Activated naive CD4-positive, alpha-beta T cell treated with anti-CD3 and anti-CD28 coated beads for 36 hours (primary cell): ENCODE data around the gene CGREF1. TPM values are rescaled to one million over a fixed set of nuclear protein-coding genes. Genes with fewer than 3 reads are reported as not detected.

Experiments used
- CTCF ChIA-PET: fragments of 350-600 bp; sonication (Branson Sonifier 250); formaldehyde crosslinking; loops from one replicate; lab custom pipeline; 2021; ENCODE audit warnings: antibody characterized with exemption; lab: Charles Lee
- DNase-seq: peaks from one replicate; pipeline ENCODE4 v3.0.0-alpha.2; 2020
- H3K27ac Mint-ChIP-seq: one replicate; pipeline ENCODE4 v1.8.0; 2021; ENCODE audit warnings: mild to moderate bottlenecking, mixed read lengths
- H3K27me3 Mint-ChIP-seq: one replicate; pipeline ENCODE4 v1.8.0; 2021; ENCODE audit warnings: low read depth, mixed read lengths
- H3K36me3 Mint-ChIP-seq: one replicate; pipeline ENCODE4 v1.8.0; 2021; ENCODE audit warnings: low read depth, mixed read lengths
- H3K4me1 Mint-ChIP-seq: one replicate; pipeline ENCODE4 v1.8.0; 2021; ENCODE audit warnings: low read depth, mixed read lengths
- H3K4me3 Mint-ChIP-seq: one replicate; pipeline ENCODE4 v1.8.0; 2021; ENCODE audit warnings: mild to moderate bottlenecking, moderate library complexity, mixed read lengths
- H3K9me3 Mint-ChIP-seq: one replicate; pipeline ENCODE4 v1.8.0; 2021; ENCODE audit warnings: mixed read lengths
- intact Hi-C: fragments of 100-400 bp; cut with micrococcal nuclease; formaldehyde crosslinking; loops from one replicate; pipeline ENCODE4 v1.15.1; 2023
- total RNA-seq, 2 experiments: library from RNA; stranded (reverse); gene quantifications; one replicate each; pipeline ENCODE4 v1.2.3, GENCODE V29; 2021

Gene CGREF1
- total RNA-seq, 2 experiments from 2014 or later = 5.8 to 6.6 TPM

DNA sequence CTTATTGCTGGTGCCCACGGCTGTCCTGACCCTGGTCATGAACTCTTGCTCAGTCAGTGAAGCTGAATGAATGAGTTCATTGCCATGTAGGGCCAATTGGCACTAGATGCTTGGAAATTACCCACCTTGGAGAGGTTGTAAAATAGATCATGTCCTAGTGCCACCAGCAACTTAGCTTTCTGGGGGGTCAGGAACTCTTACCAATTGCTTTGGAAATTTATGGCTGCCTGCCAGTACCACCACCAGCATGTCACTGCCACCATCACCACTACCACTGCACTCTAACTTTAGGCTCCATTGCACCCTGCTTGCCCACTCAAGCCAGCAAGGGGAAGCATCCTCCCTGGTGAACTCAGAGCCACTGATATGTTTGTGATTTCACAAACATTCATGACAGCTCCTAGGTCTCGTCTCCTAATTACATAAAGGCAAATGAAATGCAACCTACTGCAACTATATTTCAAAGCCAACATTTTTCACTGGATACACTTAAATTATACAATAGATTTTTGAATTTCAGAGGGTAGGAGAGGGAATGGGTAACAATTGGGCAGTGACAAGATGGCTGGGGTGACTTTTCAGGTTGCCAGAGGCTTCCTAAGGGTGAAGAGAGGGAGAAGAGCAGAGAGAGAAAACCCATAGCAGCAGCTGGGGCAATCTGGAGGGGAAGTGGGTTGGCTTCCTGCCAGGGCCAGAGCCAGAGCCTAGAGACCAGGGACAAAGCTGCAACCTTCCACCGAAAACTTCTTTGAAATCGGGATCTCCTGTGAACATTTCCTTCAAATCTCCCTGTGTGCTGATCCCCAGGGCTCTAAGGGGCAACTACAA is 44.0 kb downstream of the CGREF1 start:
- intact Hi-C loops = loop anchor here (5.0 kb wide), 1 partner anchor 297 kb away; the partner anchor contains the start of genes EIF2B4 and SNX17
- Mint-ChIP-seq H3K9me3 (no peaks in the 10 kb centered on the region), H3K27ac (peak overlapping the region; percentile 70), H3K27me3 (no peaks in the 10 kb centered on the region), H3K36me3 (peaks cover under 1% of the 10 kb centered on the region), H3K4me3 (no peak overlapping the region), H3K4me1 (peaks cover 50% of the 10 kb centered on the region)
- peak; percentile 54 for DNase-seq
- CTCF ChIA-PET = interaction anchor here (1.8 kb wide), 1 partner anchor 10 kb away, joined by 5 read pairs; no protein-coding TSS in a partner anchor

DNA sequence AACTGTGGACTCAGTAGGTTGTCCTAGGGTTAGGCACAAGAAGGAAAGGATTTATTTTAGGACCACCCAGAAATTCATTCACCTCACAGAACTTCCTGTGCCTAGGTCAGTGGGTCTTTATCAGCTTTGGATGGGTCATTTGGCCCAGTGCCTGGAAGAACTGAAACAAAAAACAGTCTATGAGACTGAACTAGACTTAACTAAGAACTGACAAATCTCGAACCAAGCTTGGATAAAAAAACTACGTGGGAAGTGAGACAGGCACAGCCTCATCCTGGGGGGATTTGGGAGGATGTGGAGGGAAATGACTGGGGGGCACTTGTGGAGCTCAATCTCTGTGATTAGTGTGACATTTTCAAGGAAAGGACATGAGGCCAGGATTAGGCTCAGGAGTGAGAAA is 45.1 kb downstream of the CGREF1 start:
- Mint-ChIP-seq H3K4me3 (no peak overlapping the region), H3K27me3 (no peaks in the 10 kb centered on the region), H3K36me3 (peaks cover 7% of the 10 kb centered on the region), H3K9me3 (no peaks in the 10 kb centered on the region), H3K4me1 (peaks cover 62% of the 10 kb centered on the region), H3K27ac (peak overlapping the region; percentile 59)
- DNase-seq = no peak
- CTCF ChIA-PET = interaction anchor here (1.5 to 1.8 kb wide), 2 partner anchors 12 to 112 kb away, joined by 4 to 5 read pairs; no protein-coding TSS in a partner anchor
- intact Hi-C loops = loop anchor here (5.0 kb wide), 1 partner anchor 299 kb away; the partner anchor contains the start of genes EIF2B4 and SNX17

DNA sequence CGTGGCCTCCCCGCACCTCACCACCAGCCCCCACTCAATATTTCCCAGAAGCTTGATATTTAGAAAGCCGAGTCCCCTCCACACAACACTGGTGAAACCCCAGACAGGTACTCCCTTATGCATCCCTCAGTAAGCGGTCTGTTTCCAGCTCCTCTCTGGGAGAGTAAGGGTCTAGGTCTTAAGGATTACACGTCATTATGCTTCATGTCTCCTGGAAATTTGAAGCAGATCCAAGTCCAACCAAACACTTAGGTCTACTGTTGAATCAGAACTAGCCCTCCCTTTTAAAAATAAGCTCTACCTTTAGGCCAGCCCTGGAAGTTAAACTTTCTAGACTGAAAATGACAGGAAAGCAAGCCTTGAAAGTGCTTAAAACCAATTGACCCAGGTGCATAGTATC is 46.0 kb downstream of the CGREF1 start:
- Mint-ChIP-seq H3K4me1 (peaks cover 70% of the 10 kb centered on the region), H3K9me3 (no peaks in the 10 kb centered on the region), H3K27me3 (no peaks in the 10 kb centered on the region), H3K4me3 (peak overlapping the region; percentile 81), H3K36me3 (peaks cover 7% of the 10 kb centered on the region), H3K27ac (peak overlapping the region; percentile 87)
- DNase-seq = no peak
- intact Hi-C loops = loop anchor here (5.0 kb wide), 1 partner anchor 299 kb away; the partner anchor contains the start of genes EIF2B4 and SNX17
- CTCF ChIA-PET = interaction anchor here (0.7 to 1.5 kb wide), 3 partner anchors 8 to 237 kb away, joined by 4 to 5 read pairs (median 4); no protein-coding TSS in a partner anchor

DNA sequence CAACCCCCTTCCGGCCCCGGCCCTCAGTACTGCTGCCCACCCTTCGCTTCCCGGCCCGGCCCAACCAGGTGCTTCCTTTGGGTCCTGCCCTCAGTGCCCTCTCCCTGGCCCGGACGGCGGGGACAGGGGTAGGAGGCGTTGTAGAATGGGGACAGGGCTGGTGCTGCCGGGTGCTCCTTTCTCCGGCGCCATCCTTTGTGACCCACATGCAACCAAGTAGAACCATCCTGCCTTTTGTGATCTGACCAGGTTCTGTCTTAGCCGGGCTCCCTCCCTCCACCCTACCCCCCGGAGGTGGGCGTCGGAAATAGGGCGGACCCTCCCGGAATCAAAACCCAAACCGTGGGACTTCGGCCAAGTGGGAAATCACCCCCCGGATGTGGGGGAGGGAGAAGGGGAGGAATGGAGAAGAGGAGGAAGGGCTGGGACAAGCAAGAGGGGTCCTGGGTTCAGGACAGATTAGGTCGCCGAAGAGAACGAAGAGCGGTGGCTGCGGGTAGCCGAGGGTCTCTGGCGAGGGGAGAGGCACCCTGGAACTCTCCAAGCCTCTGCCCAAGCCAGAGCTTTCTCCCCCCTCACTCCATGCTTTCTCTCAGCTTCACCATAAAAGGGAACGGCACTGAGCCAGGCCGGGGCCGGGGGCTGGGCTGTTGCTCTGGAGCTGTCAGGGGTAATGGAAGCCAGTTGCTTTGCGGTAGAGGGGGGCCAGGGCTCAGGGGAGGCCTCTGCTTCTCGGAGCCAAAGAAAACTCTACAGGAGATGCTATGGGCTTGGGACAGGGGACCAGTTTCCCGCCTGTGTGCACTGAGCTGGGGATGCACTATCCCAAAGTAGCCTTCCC is 46.7 kb downstream of the CGREF1 start:
- H3K36me3 Mint-ChIP-seq = peaks cover 10% of the 10 kb centered on the region
- CTCF ChIA-PET = interaction anchor here (1.0 to 2.1 kb wide), 3 partner anchors 9 to 19 kb away, joined by 4 to 13 read pairs (median 5); no protein-coding TSS in a partner anchor
- H3K27me3 Mint-ChIP-seq = no peaks in the 10 kb centered on the region
- intact Hi-C loops = loop anchor here (1.0 to 5.0 kb wide), 5 partner anchors 9 to 300 kb away; partner anchors contain the start of genes AGBL5, EIF2B4, KHK and SNX17
- peak overlapping the region; percentile 81 for H3K4me3 Mint-ChIP-seq
- DNase-seq = peak; percentile 47
- H3K27ac Mint-ChIP-seq = peak overlapping the region; percentile 87
- peaks cover 75% of the 10 kb centered on the region for H3K4me1 Mint-ChIP-seq
- H3K9me3 Mint-ChIP-seq = no peaks in the 10 kb centered on the region

DNA sequence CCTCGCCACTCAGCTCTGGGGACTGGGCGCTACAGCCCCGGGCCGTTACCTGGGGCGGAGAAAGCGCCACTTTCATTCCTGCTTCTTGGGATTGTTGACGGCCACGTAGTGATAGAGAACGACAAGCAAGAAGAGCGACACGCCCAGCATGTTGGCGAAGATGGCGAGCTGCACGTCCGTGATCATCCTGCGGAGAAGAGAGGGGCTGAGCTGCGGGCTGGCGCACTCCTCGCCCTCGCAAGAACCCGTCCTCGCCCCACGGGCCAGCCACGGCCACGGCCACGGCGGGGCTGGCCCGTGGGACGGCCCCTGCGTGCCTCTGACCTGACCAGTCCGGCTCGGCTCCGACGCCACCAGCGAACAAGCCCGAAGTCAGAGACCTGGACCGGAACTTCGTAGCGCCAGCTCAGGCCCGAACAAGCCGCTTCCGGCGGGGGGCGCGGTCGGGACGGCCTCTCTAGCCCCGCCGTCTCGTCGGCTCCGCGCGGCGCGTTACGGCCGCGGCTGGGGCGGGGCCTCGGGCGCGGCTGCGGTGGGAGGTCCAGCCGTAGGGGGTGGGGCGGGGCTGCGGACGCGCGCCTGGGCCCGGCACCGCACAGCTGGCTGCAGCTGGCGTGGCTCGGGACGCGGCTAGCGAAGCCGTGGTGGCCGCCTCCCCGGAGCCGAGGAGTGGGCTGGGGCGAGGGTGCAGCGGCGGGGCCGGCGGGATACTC is 47.5 kb downstream of the CGREF1 start, which contains the start of gene OST4:
Gene OST4, minus strand, starts transcription at position 378 of the 713 bp plus-strand sequence.
- peaks cover 11% of the 10 kb centered on the region for H3K36me3 Mint-ChIP-seq
- intact Hi-C loops = loop anchor here (1.0 to 5.0 kb wide), 5 partner anchors 10 to 301 kb away; partner anchors contain the start of genes AGBL5, EIF2B4, KHK and SNX17
- CTCF ChIA-PET = interaction anchor here (0.8 to 2.1 kb wide), 4 partner anchors 10 to 232 kb away, joined by 3 to 13 read pairs (median 4); no protein-coding TSS in a partner anchor

DNA sequence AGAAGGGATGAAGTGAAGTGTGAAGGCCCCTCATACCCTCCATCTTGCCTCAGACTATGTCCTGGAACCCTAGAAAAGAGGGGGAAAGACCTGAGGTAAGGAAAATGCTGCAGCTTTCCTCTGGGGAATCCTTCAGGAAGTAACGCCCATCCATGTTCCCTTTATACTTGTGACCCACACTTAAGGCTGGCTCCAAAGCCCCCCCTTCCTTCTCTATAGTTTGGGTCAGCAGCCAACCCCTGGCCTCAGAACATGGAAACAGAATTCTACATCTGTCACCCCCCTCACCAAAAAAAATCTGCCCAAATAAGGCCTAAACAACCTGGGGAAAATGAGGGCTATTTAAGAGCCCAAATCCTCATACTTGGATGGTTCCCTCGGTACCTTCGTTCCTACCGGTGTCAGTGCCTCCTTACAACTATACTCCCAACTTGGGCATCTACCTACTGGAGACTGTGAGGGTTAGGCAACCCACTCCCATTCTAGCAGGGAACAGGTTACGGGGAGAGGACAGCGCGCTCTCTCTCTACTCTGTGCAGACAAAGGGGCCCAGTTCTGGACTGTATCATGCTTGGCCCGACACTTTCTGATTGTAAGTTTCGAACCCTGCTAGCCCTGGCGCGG is 48.2 kb downstream of the CGREF1 start:
- Mint-ChIP-seq H3K36me3 (peaks cover 15% of the 10 kb centered on the region), H3K27me3 (no peaks in the 10 kb centered on the region), H3K9me3 (no peaks in the 10 kb centered on the region), H3K4me1 (peaks cover 73% of the 10 kb centered on the region), H3K27ac (peak overlapping the region; percentile 91), H3K4me3 (peak overlapping the region; percentile 97)
- intact Hi-C loops = loop anchor here (1.0 to 5.0 kb wide), 5 partner anchors 11 to 302 kb away; partner anchors contain the start of genes AGBL5, EIF2B4, KHK and SNX17
- CTCF ChIA-PET = interaction anchor here (0.8 to 2.1 kb wide), 4 partner anchors 11 to 232 kb away, joined by 3 to 13 read pairs (median 4); no protein-coding TSS in a partner anchor
- DNase-seq = no peak

More for the DNA sequence above, 47.5 kb downstream of the CGREF1 start, which contains the start of gene OST4:
- no peaks in the 10 kb centered on the region for H3K9me3 Mint-ChIP-seq
- peak within 1 kb of the TSS; percentile 91 for H3K27ac Mint-ChIP-seq
- H3K4me3 Mint-ChIP-seq = peak within 1 kb of the TSS; percentile 97
- H3K27me3 Mint-ChIP-seq = no peaks in the 10 kb centered on the region
- peak; percentile 88 for DNase-seq
- peaks cover 76% of the 10 kb centered on the region for H3K4me1 Mint-ChIP-seq

DNA sequence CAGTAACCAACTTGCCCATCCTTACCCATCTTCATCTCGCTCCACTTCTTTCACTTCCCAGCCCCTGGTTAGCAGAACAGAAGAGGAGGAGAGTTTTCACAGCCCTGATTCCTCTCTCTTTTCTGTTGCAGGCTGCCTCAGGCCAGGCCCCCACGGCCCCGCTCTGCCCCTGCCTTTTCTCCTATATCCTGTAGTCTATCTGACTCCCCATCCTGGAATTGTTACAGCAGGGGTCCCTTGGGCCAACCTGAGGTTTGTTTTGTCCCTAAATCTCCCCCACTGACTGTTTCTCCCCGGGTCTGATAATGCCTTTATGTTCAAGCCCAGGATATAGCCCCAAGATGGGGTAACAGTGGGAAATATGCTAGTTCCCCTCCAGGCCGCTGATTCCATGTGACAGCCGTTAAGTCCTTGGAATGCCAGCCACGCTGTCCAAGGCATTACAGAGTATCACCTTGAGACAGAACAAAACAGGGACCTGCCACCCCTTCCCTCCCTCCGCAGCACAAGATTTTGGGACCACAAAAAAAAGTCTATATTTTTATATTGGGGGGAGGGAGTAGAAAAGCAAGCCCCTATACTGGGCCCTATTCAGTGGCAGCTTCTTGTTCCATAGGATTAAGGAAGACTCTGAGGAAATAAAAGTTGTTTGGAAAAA is 48.8 kb downstream of the CGREF1 start:
- intact Hi-C loops = loop anchor here (5.0 kb wide), 1 partner anchor 302 kb away; the partner anchor contains the start of genes EIF2B4 and SNX17
- peaks cover 17% of the 10 kb centered on the region for H3K36me3 Mint-ChIP-seq
- no peaks in the 10 kb centered on the region for H3K9me3 Mint-ChIP-seq
- H3K27ac Mint-ChIP-seq = peak overlapping the region; percentile 91
- CTCF ChIA-PET = interaction anchor here (2.1 kb wide), 1 partner anchor 14 kb away, joined by 13 read pairs; no protein-coding TSS in a partner anchor
- H3K27me3 Mint-ChIP-seq = no peaks in the 10 kb centered on the region
- H3K4me1 Mint-ChIP-seq = peaks cover 70% of the 10 kb centered on the region
- no peak for DNase-seq
- peak overlapping the region; percentile 97 for H3K4me3 Mint-ChIP-seq

DNA sequence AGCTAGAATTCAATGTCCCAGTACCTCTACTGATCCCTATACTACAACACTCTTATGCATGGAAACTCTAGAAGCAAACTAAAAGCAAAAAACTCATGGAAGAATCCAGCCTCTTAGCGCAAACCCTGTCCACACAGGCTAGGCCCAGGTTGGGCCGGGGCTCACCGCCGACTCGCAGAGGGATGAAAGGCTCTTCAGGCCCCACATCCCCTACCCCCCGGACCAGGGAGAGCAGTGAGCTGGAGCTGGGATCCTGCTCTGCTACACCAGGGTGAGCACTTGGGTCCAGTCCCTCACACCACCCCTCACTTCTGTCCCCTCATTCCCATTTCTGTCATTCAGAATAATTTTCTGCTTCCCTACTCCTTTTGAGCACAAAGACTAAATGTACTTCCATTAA is 49.5 kb downstream of the CGREF1 start:
- Mint-ChIP-seq H3K27me3 (no peaks in the 10 kb centered on the region), H3K4me3 (peak overlapping the region; percentile 2), H3K4me1 (peaks cover 65% of the 10 kb centered on the region), H3K9me3 (no peaks in the 10 kb centered on the region), H3K36me3 (peaks cover 20% of the 10 kb centered on the region), H3K27ac (peak overlapping the region; percentile 25)
- CTCF ChIA-PET = no interaction called here
- no peak for DNase-seq
- intact Hi-C loops = no loop called here

DNA sequence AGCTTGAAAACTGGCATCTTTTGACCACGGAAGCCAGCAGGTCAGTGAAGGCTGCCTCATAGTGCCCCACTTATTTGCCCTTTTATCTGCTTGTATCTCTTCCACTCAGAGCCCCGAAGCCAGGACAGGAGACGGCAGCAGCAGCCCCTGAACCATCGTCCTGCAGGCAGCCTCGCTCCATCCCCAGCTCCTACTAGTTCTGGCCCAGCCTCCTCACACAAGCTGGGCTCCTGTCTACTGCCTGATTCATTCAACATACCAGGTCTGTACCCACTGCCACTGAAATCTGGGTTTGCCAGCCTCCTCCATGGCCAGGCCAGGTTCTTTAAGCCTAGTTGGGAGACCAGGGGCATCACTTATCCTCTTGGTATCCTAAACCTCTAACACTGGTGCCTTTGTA is 51.5 kb downstream of the CGREF1 start:
- H3K4me3 Mint-ChIP-seq = no peak overlapping the region
- H3K9me3 Mint-ChIP-seq = no peaks in the 10 kb centered on the region
- H3K4me1 Mint-ChIP-seq = peaks cover 55% of the 10 kb centered on the region
- H3K27me3 Mint-ChIP-seq = no peaks in the 10 kb centered on the region
- CTCF ChIA-PET = interaction anchor here (0.6 to 3.7 kb wide), 5 partner anchors 11 to 182 kb away, joined by 3 to 14 read pairs (median 4); partner anchors contain the start of gene AGBL5
- H3K36me3 Mint-ChIP-seq = peaks cover 28% of the 10 kb centered on the region
- intact Hi-C loops = no loop called here
- no peak for DNase-seq
- no peak overlapping the region for H3K27ac Mint-ChIP-seq

DNA sequence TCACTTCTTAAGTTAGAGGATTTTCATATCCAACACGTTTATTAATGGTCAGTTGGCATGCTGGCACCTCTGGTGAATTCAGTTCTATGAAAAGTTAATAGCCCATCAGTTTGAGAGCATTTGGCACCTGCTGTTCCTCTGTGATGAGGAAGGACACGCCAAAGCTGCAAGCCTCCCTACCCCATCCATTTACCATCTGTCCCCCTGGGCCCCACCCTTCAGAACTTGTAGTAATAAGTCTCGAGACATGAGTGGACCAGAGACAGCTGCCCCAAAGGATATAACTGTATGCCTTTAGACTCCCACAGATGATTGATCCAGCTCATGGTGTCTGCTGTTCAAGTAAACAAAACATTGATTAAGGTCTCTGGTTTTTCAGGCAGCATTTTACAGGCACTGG is 53.8 kb downstream of the CGREF1 start:
- no peak for DNase-seq
- Mint-ChIP-seq H3K9me3 (no peaks in the 10 kb centered on the region), H3K4me3 (no peak overlapping the region), H3K27me3 (no peaks in the 10 kb centered on the region), H3K27ac (no peak overlapping the region), H3K4me1 (peaks cover 42% of the 10 kb centered on the region), H3K36me3 (peaks cover 32% of the 10 kb centered on the region)
- intact Hi-C loops = no loop called here
- CTCF ChIA-PET = interaction anchor here (3.7 kb wide), 1 partner anchor 14 kb away, joined by 14 read pairs; the partner anchor contains the start of gene AGBL5
